DMS 273 treated with DMSO at 0.1 percent for 48 hours (cell line): ENCODE data around the gene ENC1.

Experiments used
- DNase-seq: peaks from one replicate; lab custom pipeline; 2025; lab: John Stamatoyannopoulos, UW

ENC1 gene

GRCh38 chr5:74655716-74656115 is 15.2 kb upstream of the ENC1 start:
- DNase-seq, result no peak

DNA sequence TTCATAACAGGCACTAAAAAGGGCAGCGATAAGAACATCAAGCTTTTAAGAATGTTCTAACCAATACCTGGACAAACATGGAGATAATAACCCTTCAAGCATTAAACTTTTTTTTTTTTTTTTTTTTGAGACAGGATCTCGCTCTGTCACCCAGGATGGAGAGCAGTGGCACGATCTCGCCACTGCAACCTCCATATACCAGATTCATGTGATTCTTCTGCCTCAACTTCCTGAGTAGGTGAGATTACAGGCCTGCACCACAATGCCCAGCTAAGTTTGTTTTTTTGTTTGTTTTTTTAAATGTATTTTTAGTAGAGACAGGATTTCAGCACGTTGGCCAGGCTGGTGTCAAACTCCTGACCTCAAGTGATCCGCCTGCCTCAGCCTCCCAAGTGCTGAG is 14.7 kb upstream of the ENC1 start:
- no peak for DNase-seq

GRCh38 chr5:74653991-74654390 is 13.5 kb upstream of the ENC1 start:
- no peak for DNase-seq

DNA sequence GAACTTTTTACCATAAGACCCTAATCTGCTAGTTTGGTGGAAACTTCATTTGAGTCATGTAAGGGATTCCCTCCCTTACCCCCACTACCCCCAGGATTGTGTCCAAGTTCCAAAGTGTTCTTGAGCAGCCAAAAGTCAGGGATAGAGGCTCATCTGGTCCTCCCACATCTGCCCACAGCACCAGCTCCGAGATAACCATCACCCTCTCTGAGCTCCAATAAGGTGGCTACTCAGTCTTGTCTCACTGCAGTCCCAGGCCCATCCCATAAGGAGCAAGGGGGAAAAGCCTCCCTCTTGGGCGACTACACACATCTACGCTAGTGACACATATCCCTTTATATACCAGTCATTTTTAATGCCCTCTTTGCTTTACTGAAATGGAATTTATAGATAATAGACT is 12.0 kb upstream of the ENC1 start:
- no peak for DNase-seq

- no peak for DNase-seq
Observed at GRCh38 chr5:74651710-74652109, 11.2 kb upstream of the ENC1 start.

GRCh38 chr5:74649421-74649973 is 9.0 kb upstream of the ENC1 start:
- DNase-seq, result no peak

DNA sequence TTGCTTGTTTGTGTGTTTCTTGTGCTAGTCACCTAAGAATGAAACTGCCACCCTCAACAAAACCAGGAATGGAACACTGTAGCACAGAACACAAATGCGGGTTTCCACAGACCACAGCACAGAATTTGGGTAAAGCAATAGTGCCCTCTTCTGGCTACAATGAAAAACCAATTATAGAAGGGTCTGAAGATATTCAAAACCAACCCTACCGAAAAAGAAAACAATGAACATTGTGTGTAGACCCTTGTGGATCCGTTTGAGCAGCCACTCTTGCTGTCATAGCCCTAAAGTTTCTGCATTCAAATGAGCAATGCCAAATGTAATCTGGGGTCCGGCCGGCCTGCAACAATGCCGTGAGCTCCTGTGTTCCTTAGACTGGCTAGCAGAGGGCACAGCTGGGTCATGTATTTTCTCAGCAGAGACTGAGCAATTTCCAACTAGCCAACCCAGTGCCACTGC is 8.3 kb upstream of the ENC1 start:
- peak; percentile 28 for DNase-seq

DNA sequence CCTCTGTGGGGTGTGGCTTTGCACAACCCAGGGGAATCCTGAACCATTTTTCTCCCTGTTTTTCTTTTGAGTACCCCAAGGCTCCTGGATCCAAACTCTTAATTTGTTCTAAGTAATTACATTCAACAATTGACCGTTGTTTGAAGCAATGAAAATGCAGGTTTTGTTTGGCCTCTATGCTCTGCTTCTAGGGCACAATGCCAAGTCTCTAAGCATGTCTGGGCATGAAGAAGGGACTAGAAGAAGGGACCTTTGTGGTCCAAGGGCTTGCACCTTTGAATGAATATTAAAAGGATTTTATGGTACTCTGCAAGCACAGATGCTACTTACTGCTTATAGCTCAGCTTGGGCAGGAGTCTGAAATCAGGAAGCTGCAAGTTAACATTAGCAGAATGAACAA is 6.6 kb upstream of the ENC1 start:
- DNase-seq, result peak; percentile 22

- DNase-seq, result no peak
Observed at GRCh38 chr5:74643111-74643562, 2.6 kb upstream of the ENC1 start.

GRCh38 chr5:74642543-74642863 is 2.0 kb upstream of the ENC1 start:
- DNase-seq, result no peak

GRCh38 chr5:74641735-74642542 is 1.4 kb upstream of the ENC1 start:
- DNase-seq, result peak; percentile 72

DNA sequence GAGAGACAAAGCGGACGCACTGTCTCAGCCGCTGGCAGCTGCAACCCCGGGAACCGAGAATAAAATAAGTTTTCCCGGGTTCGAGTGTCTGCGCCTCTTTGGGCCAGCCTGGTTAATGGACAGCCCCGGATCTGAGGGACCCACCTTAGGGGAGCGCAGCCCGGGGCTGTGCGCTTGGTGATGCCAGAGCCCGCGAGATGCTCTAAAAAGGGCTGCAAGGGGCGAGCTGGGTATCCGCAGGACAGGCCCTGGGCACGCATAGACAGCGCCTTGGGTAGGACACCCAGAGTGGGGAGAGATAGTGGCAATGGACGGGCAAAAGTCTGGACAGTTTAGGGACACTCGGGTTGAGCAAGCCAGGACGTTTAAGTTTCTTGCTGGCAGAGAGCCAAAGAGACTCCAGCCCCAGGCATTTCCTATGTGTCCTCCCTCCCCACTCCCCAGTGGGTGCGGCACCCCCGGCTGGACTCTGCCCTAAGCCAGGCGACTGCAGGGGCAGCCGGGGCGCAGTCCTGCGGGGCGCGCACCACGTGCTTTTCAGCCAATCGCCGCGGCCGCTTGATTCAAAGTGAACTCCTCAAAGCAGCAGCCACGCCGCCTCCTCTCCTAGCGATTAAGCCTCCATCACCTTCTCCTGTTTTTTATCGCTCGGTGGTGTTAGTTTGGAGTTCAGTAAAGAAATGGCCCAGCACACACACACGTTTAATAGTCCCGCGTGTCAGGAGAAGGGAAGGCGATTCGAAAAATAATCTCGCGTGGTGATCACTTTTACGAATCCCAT is 616 bp upstream of the ENC1 start:
- peak; percentile 70 for DNase-seq

DNA sequence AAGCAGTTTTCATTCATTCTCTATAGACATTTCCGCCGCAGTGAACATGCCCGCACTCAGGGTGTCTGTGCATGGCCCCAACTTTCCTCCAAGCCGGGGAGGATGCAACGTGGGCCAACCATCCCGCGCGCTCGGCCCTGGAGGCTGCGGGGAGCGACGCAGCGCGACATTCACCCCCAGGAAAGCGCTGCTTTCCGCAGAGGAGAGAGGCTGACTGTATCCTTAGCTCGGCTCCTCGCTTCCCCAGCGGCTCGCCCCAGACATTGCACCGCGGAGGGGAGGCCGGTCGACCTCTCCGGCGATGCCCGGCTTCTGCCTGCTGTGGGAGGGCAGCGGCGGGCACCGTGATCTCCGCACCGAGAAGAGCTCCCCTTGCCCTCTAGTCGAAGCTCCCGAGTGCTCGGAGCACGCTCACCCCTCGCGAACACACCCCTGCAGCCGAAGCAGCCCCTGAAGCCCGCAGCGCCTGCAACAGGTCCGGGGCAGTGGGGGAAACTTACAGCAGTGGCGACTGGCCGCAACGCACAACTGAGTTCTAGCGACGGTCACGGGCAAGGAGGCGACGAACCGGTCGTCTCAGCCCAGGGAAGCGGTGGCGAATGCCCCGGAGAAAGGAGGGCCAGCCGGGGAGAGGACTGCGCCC is 600 bp downstream of the ENC1 start:
- DNase-seq, result no peak

DNA sequence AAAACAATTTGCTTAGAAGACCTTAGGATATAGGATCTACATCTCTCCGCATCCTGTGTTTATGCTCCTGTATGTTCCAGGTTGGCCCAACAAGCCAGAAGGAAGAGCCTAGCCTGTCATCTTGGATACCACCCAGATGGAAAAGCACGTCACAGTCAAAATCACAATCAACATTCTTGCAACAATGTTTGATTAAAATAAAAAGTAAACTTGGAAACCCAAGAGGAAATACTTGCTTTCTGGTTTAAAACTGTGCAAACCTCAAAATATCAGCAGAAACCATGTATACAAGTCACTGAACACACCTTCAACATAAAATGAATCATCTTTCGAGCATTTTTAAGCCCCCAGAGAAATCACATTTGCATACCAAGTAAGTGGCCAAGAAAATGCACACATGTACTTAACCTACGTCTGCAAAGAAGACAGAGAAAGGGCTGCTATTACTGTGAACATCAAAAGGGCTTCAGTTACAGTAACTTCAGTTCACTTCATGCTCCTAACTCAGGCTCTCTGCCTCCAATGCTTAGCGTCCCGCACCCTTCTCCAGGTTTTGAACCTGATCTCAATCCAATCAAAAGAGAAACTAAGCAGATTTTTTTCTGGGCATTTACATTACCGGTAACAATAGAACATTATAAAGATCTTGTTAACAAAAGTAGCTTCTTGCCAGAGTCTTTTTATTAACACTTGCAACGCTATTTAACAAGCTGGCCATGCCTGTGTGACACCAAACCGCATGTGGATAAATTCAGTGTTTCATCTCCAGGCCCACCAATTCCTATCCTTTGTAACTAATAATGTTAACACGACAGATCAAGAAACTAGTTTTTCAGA is 1.3 kb downstream of the ENC1 start:
- DNase-seq, result peak; percentile 19

DNA sequence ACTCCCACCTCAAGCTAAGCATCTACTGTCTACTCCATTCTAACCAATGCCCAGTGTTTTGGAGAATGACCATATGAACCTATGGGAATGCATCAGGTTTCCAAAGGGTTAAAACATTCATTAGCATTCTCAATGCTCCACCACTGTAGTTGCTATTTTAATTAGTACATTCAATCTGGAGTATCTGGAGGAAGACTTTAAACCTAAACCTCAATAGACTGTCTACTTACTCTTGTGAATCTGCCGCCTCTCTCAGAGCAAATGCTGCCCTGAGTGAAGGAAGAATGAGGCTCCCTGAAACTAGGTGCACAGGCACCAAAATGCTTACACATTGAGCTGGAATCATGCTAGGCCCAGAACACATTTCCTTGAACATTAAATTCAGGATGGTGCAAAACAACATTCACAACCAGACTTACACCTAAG is 2.0 kb downstream of the ENC1 start:
- no peak for DNase-seq

DNA sequence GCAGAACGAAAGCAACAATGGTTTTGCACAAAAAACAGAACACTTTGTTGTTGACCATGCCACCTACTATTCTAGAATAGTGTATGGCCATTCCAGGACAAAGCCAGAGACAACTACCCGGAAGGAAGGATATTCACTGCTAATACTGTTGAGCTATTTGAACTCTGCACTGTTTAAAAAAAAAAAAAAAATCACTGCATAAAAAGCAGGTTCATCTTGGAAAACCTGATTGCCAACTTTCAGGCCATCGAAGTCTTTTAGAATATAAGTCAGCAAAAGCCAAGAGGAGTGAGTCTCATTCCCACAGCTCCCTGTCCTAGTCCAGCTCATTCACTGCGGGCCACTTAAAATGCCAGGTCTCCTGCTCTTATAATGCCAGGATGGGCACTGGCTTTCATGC is 4.0 kb downstream of the ENC1 start:
- no peak for DNase-seq

DNA sequence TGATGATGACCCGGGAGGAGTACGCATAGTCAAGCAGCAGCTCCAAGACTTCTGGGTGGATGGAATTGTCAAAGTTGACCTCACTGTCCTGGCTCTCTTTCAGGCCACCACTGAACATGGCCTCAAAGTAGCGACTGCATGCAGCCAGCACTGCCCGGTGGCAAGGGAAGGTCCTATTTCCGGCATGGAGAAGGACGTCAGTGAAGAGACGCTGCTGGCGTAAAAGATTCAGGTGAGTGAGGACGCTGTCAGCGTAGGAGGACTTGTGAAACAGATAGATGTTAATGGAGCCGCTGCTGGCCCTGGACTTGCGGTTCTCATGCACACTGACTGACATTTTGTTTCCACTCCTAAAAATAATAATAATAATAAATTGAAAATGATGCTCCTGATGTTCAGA is 4.4 kb downstream of the ENC1 start:
- no peak for DNase-seq

DNA sequence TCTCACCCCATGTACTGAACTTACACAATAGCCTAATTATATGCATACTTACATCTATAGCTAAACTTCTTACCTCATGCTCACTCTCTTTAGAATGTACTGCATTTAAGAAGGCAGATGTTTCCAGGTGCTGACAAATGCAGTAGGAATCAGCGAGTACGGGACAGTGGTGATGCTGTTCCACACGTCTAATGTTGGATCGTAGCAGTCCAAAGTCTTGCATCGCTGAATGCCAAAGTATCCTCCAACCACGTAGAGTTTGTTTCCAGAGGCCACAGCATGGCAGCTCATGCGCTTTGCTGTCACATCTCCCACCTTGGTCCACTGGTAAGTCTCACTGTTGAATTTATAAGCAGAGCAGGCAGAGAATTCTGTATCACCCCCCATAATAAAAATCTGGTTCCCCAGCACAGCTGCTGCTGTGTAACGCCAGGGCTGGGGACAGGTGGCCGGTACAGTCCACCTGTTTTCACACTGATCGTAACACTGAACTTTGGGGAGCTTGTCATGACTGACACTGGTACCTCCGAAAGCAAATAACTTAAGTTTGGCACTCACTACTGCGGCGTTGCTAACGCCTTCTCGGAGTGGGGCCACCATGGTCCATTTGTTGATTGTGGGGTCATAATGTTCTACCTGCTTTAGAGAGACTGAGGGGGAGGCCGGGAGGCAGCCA is 5.8 kb downstream of the ENC1 start:
- DNase-seq, result no peak

GRCh38 chr5:74633695-74634094 is 6.8 kb downstream of the ENC1 start:
- no peak for DNase-seq

DNA sequence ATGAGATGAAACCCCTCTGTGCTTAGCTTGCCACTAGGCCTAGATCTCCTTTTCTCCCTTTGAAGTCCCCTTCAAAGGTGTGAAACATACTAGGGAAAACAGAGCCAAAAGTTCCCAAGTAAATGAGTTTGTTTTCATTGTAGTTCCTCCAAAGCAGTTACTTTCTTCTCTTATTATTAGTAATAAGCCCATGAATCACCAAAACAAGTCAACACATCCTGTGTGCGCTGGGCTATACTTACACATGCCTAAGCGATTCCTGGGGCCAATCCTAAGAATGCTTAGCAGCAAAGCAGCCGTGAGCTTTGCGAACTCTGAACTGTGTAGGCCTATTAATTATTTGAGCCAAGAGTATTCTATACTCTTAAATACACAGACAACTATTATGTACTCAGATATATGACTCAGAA is 7.6 kb downstream of the ENC1 start:
- no peak for DNase-seq
